Transverse colon (tissue), 4 donors: Measurements from ENCODE around the gene ACSM4. TPM values are rescaled to one million over a fixed set of nuclear protein-coding genes. Genes with fewer than 3 reads are reported as not detected.

Source experiments
- DNase-seq: peaks from one replicate; pipeline ENCODE4 v3.0.0-alpha.2; 2019
- H3K27ac ChIP-seq, 4 donors: fragments of 200-600 bp; sonication (generic); 2 replicates each; pipeline ENCODE4 v1.5.1; 2016 to 2018; ENCODE audit warnings: inconsistent platforms in 4 of 4
- H3K27me3 ChIP-seq: fragments of 200-600 bp; sonication (generic); 2 replicates; pipeline ENCODE4 v1.5.1; 2017; ENCODE audit warnings: inconsistent platforms
- H3K36me3 ChIP-seq, 4 donors: fragments of 200-600 bp; sonication (generic); 2 replicates each; pipeline ENCODE4 v1.5.1; 2017 to 2019; ENCODE audit warnings: inconsistent platforms in 4 of 4
- H3K4me1 ChIP-seq, 4 donors: fragments of 200-600 bp; sonication (generic); 2 replicates each; pipeline ENCODE4 v1.5.1; 2017 to 2020; ENCODE audit warnings: inconsistent platforms in 4 of 4
- H3K4me3 ChIP-seq, 4 donors: fragments of 200-600 bp; sonication (generic); 1 replicate in 1 of 4; 2 replicates in 3 of 4; pipeline versions ENCODE4 v1.5.1 to v1.6.1; 2017 to 2019; ENCODE audit warnings: inconsistent platforms in 4 of 4
- H3K9me3 ChIP-seq, 2 donors: fragments of 200-600 bp; sonication (generic); 2 replicates each; pipeline ENCODE4 v1.5.1; 2017 to 2019; ENCODE audit warnings: inconsistent platforms in 2 of 2
- CTCF ChIP-seq, 5 experiments: fragments of 200-600 bp in 3 of 5; fragments of 450-650 bp in 2 of 5; sonication (generic) in 3 of 5; IDR thresholded peaks; 1 replicate in 2 of 5; 2 replicates in 3 of 5; pipeline ENCODE4 v1.5.1; 2016 to 2017; ENCODE audit warnings: antibody characterized with exemption in 5 of 5, inconsistent platforms in 3 of 5, mild to moderate bottlenecking in 2 of 5, moderate library complexity in 1 of 5
- EP300 ChIP-seq: sonication (generic); formaldehyde crosslinking; IDR thresholded peaks from one replicate; pipeline ENCODE4 v1.6.1; 2017; ENCODE audit warnings: antibody characterized with exemption, low read depth
- POLR2A ChIP-seq: fragments of 450-650 bp; IDR thresholded peaks from one replicate; pipeline ENCODE4 v1.6.1; 2016; ENCODE audit warnings: antibody characterized with exemption, mild to moderate bottlenecking, moderate library complexity
- POLR2AphosphoS5 ChIP-seq, 3 donors: sonication (generic); formaldehyde crosslinking; IDR thresholded peaks; one replicate each; pipeline ENCODE4 v1.6.1; 2016; ENCODE audit warnings: antibody characterized with exemption in 3 of 3
- WGBS, 2 donors: methylation state at CpG; one replicate each; pipeline ENCODE4 v1.1.5; 2018; ENCODE audit warnings: low coverage in 1 of 2; 5-methylcytosine and 5-hydroxymethylcytosine counted together
- in situ Hi-C, 4 donors: fragments of 200-750 bp; cut with MboI; loops; one replicate each; pipeline versions ENCODE4 v1.15.0 to v1.15.1; 2017; ENCODE audit warnings: low sequenced_read_pairs in 3 of 4, low pct_ligation_motif_present in 1 of 4, low pct_unique_long_range_greater_than_20kb in 1 of 4
- intact Hi-C: fragments of 100-400 bp; cut with DNase I; formaldehyde crosslinking; loops from one replicate; pipeline ENCODE4 v1.15.1; 2023; ENCODE audit warnings: low total_unique reads
- total RNA-seq, 4 donors: library from RNA; depleted of rRNA; stranded (reverse); fragments of >200 nt; gene quantifications; one replicate each; pipeline ENCODE4 v1.1.0, GENCODE V29; 2016

ACSM4 gene
- total RNA-seq, 4 donors from 2014 or later, result not detected

DNA sequence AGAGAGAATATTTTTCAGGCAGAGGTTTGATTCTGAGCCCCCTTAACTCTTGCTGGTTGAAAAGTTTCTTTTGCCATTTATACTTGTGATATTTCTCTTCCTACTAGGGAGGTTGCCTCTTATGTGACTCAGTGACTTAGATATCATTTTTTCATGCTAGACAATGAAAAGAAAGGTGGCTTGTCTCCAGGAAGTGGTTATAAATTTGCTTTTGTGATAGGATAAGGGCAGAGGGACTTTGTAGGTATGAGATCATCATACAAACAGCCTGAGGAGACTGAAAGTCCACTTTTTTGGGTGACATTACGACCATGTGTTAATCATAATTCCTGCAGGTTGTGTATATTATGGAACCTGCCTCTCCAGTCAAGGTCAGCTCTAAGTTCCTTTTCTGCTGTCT, 35.8 kb downstream of the ACSM4 start:
- Histone ChIP-seq H3K27ac (no peak overlapping the region), H3K36me3 (no peaks in the 10 kb centered on the region), H3K27me3 (no peaks in the 10 kb centered on the region), H3K4me1 (no peaks in the 10 kb centered on the region), H3K9me3 (peaks cover 0 to 5% of the 10 kb centered on the region in 2 donors), H3K4me3 (no peak overlapping the region)
- TF ChIP-seq EP300 (no peak), POLR2A (no peak), POLR2AphosphoS5 (IDR thresholded peaks at IDR 0.05) (no peak), CTCF (IDR thresholded peaks at IDR 0.05) (no peak)
- intact Hi-C loops (no loop called here), in situ Hi-C loops (no loop called here)
- WGBS, 2 donors, result 52 to 71% methylated on average over 1 of the region's 1 CpG
- no peak for DNase-seq

GRCh38 chr12:7344833-7345606, 41.1 kb downstream of the ACSM4 start:
- H3K4me3 ChIP-seq, result no peak overlapping the region
- DNase-seq, result no peak
- in situ Hi-C loops, result no loop called here
- intact Hi-C loops, result no loop called here
- H3K27me3 ChIP-seq, result no peaks in the 10 kb centered on the region
- TF ChIP-seq POLR2A (no peak), CTCF (IDR thresholded peaks at IDR 0.05) (no peak), EP300 (no peak), POLR2AphosphoS5 (IDR thresholded peaks at IDR 0.05) (no peak)
- no peaks in the 10 kb centered on the region for H3K4me1 ChIP-seq
- H3K27ac ChIP-seq, result no peak overlapping the region
- H3K9me3 ChIP-seq, result peaks cover 0 to 6% of the 10 kb centered on the region in 2 donors
- no peaks in the 10 kb centered on the region for H3K36me3 ChIP-seq

DNA sequence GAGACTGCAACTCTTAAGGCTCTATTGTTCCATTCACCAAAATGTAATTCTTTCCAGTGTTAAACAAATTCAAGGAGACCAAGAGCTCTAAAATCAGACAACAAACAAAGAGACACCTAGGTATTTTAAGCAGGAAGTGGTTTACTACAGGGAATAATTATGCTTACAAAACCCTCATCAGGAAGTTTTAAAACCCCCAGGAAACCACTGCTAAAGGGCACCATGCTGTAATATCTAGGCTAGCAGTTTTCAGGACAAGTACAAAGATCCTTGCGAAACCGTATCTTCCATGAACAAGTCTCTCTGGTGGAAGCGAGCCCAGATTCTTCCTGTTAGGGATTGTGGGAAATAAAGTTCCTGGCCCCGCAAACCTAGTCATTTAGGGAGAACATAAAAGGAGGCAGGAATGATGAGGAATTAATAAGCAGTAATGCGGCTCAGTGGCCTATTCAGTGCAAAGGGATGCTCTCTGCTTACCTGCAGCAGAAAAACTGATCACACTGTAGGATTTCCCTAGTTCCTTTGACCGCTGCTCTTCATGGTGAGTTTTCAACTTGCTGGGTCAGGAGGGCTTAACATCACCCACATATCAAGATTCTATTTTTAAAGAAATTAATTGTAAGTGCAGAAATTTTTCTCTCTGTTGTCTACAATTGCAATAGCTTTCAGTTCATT, 42.8 kb downstream of the ACSM4 start:
- H3K4me3 ChIP-seq, result no peak overlapping the region
- 58 to 77% methylated on average over 6 of the region's 6 CpGs for WGBS, 2 donors
- no peak overlapping the region for H3K27ac ChIP-seq
- no peaks in the 10 kb centered on the region for H3K36me3 ChIP-seq
- H3K27me3 ChIP-seq, result no peaks in the 10 kb centered on the region
- no peak for DNase-seq
- H3K9me3 ChIP-seq, result peaks cover 0 to 6% of the 10 kb centered on the region in 2 donors
- in situ Hi-C loops (no loop called here), intact Hi-C loops (no loop called here)
- H3K4me1 ChIP-seq, result no peaks in the 10 kb centered on the region
- TF ChIP-seq EP300, result no peak
- TF ChIP-seq POLR2A, result no peak
- no peak for TF ChIP-seq CTCF (IDR thresholded peaks at IDR 0.05)
- no peak for TF ChIP-seq POLR2AphosphoS5 (IDR thresholded peaks at IDR 0.05)

DNA sequence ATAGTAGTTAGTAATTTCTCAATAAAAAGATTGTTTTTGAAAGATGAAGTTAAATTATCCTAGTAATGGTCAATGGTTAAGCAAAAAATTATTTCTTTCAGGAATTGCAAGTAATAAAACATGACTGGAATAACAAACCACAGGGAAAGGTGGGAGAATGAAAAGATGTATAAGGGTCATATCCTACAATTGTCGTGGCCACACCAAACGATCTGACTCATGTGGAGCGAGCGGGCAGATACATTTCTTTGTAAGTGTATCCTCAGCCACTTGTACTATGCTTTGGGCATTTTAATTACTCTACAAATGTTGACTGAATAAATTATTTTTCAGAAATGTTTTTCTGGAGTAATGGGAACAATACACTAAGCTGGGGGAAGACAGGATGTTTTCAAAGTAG, 45.5 kb downstream of the ACSM4 start:
- H3K27me3 ChIP-seq, result no peaks in the 10 kb centered on the region
- intact Hi-C loops (no loop called here), in situ Hi-C loops (no loop called here)
- H3K36me3 ChIP-seq, result no peaks in the 10 kb centered on the region
- TF ChIP-seq CTCF (IDR thresholded peaks at IDR 0.05), result no peak
- TF ChIP-seq POLR2AphosphoS5 (IDR thresholded peaks at IDR 0.05), result no peak
- TF ChIP-seq EP300, result no peak
- TF ChIP-seq POLR2A, result no peak
- no peak for DNase-seq
- no peak overlapping the region for H3K27ac ChIP-seq
- H3K4me3 ChIP-seq, result no peak overlapping the region
- WGBS, 2 donors, result 58 to 87% methylated on average over 4 of the region's 4 CpGs
- peaks cover 0 to 4% of the 10 kb centered on the region in 2 donors for H3K9me3 ChIP-seq
- no peaks in the 10 kb centered on the region for H3K4me1 ChIP-seq
